NCI-H128 (cell line): ENCODE data around the gene HTT.
"Not testable (repeated sequence)": the region's sequence is repeated elsewhere in the genome, so short reads cannot be mapped to it uniquely, and the experiment has no call there.

Source experiments
- DNase-seq: peaks from one replicate; lab custom pipeline; 2025; ENCODE audit not compliant: unreplicated experiment; lab: John Stamatoyannopoulos, UW

The HTT gene

GRCh38 chr4:3116955-3117354, 42.5 kb downstream of the HTT start:
- DNase-seq, result no peak

DNA sequence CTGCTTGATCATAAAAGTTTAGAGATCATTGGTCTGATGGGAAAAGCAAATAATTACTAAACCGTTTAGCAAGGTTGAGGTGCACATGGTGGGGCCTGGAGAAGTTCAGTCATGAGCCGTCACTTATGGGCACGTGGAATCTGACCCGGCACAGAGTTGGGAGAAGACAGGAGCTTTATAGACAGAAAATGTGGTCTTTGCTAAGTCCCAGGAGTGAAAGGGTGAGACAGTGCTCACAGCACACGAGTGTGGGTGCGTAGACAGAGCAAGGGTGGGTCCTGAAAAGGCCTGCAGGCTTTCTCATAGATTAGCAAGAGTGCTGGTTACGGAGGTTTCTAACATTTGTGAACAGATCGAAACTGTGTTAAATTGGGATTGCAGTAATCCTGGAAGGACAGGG, 43.8 kb downstream of the HTT start:
- no peak for DNase-seq

GRCh38 chr4:3119464-3119863, 45.0 kb downstream of the HTT start:
- no peak for DNase-seq

DNA sequence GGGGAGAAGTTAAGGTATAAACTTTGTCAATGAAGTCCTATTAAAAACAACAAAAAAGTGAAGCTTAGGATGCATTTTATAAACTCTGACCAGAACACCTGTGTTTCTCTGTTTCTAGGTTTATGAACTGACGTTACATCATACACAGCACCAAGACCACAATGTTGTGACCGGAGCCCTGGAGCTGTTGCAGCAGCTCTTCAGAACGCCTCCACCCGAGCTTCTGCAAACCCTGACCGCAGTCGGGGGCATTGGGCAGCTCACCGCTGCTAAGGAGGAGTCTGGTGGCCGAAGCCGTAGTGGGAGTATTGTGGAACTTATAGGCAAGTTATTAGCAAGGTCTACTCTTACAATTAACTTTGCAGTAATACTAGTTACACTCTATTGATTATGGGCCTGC, 46.6 kb downstream of the HTT start:
- no peak for DNase-seq

- no peak for DNase-seq
These were observed 47.1 kb downstream of the HTT start for GRCh38 chr4:3121596-3121995.

GRCh38 chr4:3122081-3122563, 47.6 kb downstream of the HTT start:
- DNase-seq, result no peak

GRCh38 chr4:3123181-3123671, 48.7 kb downstream of the HTT start:
- no peak for DNase-seq

DNA sequence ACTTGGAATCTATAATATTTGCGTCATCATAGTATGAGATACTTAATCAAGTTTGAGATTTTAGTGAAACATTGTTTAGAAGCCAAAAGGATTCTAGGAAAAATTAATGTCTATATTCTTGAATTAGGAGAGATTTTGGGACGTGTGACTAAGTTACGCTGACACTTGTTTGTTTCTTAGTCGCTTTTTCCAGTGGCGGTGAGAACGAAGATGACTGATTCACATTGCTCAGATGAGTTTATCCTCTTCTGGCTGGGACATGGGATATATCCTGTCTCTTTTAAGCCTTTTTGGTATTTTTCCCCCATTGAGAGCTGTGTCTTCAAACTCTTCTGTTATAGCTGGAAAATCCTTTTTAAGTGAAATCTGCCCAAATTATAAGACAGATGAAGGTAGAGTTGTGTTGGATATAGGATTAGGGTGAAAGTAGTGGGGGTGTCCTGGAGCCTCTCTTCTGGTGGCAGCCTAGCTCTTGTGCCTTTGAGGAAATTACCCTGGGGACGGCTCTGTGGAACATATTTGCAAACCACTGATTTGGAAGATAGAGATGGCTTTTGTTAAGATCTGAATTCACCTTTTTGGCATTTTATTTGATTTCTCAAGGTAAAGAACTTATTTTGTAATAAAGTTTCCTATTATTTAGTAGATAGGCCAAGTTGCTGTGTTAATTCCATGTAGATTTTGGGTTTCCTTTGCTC, 49.7 kb downstream of the HTT start:
- no peak for DNase-seq

GRCh38 chr4:3127112-3127511, 52.6 kb downstream of the HTT start:
- no peak for DNase-seq

DNA sequence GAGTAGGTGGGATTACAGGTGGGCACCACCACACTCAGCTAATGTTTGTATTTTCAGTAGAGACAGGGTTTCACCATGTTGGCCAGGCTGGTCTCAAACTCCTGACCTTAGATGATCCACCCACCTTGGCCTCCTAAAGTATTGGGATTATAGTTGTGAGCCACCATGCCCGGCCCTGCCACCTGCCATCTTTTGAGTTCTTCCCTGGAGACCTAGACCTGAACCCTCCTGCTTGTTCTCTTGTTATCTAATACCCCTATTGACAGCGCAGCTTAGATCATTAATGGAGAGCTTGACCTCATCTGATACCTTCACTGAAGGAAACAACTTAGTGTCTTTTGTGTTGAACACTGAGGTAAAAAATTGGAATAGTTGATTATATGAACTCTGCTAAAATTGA, 53.6 kb downstream of the HTT start:
- no peak for DNase-seq

GRCh38 chr4:3128976-3129375, 54.5 kb downstream of the HTT start:
- no peak for DNase-seq

DNA sequence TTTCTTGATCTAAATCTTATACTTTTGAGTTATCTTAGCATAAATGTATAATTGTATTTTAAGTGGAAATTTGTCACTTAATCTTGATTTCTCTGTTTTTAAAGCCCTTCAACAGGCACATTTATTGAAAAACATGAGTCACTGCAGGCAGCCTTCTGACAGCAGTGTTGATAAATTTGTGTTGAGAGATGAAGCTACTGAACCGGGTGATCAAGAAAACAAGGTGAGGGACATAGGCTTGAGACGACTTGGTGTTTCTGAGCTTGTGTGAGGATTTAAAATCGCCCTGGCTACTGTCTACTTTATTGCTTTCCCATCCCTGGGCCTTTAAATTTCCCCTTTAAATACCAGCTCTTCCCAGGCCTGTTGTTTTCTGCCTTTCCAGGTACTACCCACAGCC, 55.7 kb downstream of the HTT start:
- no peak for DNase-seq

- DNase-seq, result no peak
These were observed 56.3 kb downstream of the HTT start for GRCh38 chr4:3130826-3131225.

DNA sequence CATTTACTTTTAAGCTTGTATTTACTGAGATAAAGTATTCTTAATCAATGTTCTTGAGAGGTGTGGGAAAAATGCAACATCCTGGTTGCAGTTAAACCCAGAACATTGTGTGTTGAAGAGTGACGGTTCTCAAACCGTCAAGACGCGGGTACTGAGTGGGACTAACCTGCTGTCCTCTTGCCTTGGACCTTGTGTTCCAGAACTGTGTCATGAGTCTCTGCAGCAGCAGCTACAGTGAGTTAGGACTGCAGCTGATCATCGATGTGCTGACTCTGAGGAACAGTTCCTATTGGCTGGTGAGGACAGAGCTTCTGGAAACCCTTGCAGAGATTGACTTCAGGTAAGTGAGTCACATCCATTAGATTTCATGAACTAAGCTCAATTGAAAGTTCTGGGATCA, 59.7 kb downstream of the HTT start:
- DNase-seq, result no peak

- DNase-seq, result no peak
These were observed 60.9 kb downstream of the HTT start for GRCh38 chr4:3135155-3136011.

DNA sequence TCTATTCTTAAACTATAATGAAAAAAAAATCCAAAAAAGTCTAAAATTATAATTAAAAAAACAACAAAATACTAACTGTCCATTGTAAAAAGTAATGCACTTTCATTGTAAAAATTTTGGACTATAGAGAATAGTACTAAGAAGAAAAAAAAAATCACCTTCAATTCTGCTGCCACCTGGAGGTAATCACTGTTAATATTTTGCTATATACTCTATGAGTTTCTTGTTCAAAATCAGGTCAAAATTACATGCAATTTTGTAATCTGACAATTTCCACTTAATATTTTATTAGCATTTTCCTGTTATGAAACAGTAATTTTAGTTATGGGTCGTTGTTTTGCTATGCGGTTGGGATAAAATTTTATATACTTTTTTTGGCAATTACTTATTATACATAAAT, 62.0 kb downstream of the HTT start:
- DNase-seq, result no peak

GRCh38 chr4:3137908-3138307, 63.4 kb downstream of the HTT start:
- DNase-seq, result no peak

DNA sequence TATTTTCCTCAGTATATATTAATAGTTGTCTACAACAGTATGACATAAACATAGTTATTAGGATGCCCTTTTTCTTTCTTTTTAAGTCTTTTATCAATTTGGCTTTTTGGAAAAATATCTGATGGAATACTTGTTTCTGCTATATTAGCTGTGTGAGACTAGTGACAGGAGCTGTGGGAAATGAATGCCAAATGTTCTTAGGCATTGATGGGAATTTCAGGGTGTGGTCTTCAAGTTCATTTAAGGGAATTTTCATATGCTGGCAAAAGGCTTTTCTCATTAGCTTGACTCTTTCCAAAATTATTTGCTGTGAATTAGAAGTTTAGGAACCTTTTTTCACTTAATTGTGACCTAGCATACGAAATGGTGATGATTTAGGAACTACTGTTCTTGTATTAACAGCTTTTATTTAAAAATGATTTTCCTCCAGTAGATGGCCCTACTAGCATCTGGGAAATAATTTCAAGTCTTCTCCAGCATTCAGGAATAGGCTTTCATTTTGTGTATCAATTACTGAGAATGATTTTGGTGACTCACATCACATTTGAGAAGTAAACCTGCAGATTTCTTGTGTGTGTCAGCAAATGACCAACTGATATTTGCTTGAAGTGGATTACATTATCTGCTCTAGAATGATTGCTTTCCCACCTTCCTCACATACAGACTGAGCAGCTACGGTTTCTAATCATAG, 70.9 kb downstream of the HTT start:
- no peak for DNase-seq

- DNase-seq, result no peak
These were observed 74.4 kb downstream of the HTT start for GRCh38 chr4:3148926-3149325.

GRCh38 chr4:3151238-3151637, 76.8 kb downstream of the HTT start:
- DNase-seq, result not testable (repeated sequence)

- DNase-seq, result no peak
These were observed 82.9 kb downstream of the HTT start for GRCh38 chr4:3157366-3157765.

- DNase-seq, result no peak
These were observed 84.4 kb downstream of the HTT start for GRCh38 chr4:3158841-3159240.
